Erythroblast (primary cell): Measurements from ENCODE around the gene TPX2.

Experiments
- GATA1 ChIP-seq: IDR thresholded peaks from 2 replicates; pipeline ENCODE4 v1.6.1; 2011; ENCODE audit warnings: low read depth, mild to moderate bottlenecking, control low read depth, low read length, moderate library complexity
- POLR2A ChIP-seq: IDR thresholded peaks from 2 replicates; pipeline ENCODE4 v1.6.1; 2011; ENCODE audit warnings: mild to moderate bottlenecking, low read length

GRCh38 chr20:31845300-31845863, 106.3 kb downstream of the TPX2 start, which contains the start of gene FOXS1:
- TF ChIP-seq POLR2A (no peak), GATA1 (no peak)
